ENCODE results near the gene ARHGEF10L. TPM values are rescaled to one million over a fixed set of nuclear protein-coding genes. Genes with fewer than 3 reads are reported as not detected.
A peak's percentile ranks its signal among the peaks of the same experiment; 100 is the strongest.

The ARHGEF10L gene
- total RNA-seq, 1 donor from 2014 or later = 49.4 TPM

- DNase-seq (ENCODE audit: low read depth) = no peak
Measured at GRCh38 chr1:17550729-17551584, 11.5 kb downstream of the ARHGEF10L start.

- DNase-seq (ENCODE audit: low read depth) = peak; percentile 86
Measured at GRCh38 chr1:17551755-17552234, 12.3 kb downstream of the ARHGEF10L start.

GRCh38 chr1:17553975-17554700 is 14.6 kb downstream of the ARHGEF10L start:
- peak; percentile 53 for DNase-seq (ENCODE audit: low read depth)

DNA sequence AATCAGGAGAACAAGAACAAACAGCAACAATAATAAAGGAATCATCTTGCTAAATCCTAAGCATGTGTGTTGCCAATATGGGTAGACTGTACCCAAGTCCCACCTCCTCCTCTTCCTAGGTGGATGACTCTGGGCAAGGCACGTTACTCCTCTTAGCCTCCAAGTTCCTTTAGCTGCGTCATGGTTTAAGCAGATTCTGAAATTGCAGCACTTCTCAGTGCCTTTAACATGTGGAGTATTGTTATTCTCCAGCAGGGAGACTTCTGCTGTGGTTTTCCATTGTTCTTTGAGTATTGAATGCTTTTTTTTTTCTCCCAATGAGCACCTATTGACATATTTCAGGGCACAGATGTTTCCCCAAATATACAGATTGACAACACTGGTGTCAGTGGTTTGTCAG is 15.5 kb downstream of the ARHGEF10L start:
- no peak for DNase-seq (ENCODE audit: low read depth)

DNA sequence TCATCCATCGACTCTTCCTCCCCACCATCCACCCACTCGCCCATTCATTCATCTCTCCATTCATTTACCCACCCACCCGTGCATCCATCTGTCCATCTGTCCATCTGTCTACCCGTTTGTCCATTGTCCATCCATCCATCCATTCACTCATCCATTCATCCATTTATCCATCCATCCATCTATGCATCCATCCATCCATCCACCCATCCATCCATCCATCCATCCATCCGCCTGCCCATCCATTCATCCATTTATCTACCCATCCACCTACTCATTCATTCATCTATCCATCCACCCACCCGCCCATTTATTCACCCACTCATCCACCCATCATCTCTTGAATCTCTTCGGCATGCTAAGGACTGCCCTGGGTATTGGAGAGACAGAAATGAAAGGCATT is 18.5 kb downstream of the ARHGEF10L start:
- DNase-seq (ENCODE audit: low read depth) = no peak

GRCh38 chr1:17558541-17558940 is 19.0 kb downstream of the ARHGEF10L start:
- no peak for DNase-seq (ENCODE audit: low read depth)

DNA sequence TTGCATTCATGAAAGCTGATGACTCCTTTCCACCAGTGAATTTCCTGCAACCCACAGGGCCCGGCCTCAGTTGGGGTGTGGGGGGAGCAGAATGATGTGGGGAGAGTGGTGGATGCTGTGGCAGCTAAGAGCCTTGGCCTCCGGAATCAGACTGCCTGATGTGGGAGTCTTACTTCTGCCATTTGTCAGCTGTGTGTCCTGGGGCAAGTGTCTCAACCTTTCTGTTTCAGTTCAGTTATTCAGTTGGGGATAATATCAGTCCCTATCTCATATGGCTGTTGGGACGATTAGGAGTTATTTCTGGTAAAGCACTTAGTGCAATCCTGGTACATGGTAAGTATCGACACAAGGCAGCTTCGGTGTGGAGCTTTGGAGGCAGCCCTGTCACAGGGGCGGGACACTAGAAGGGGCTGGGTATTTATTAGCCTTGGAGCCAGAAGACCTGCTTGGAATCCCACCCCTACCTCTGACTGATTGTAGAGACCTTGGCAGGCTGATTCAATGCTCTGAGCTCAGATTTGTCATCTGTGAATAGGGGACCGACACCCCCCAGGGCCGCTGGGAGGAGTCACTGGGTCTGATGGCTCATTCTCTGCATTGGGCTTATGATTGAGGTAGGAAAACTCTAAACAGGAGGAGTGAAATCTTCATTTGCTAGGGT is 19.6 kb downstream of the ARHGEF10L start:
- no peak for DNase-seq (ENCODE audit: low read depth)

GRCh38 chr1:17559615-17560419 is 20.3 kb downstream of the ARHGEF10L start:
- DNase-seq (ENCODE audit: low read depth) = no peak

DNA sequence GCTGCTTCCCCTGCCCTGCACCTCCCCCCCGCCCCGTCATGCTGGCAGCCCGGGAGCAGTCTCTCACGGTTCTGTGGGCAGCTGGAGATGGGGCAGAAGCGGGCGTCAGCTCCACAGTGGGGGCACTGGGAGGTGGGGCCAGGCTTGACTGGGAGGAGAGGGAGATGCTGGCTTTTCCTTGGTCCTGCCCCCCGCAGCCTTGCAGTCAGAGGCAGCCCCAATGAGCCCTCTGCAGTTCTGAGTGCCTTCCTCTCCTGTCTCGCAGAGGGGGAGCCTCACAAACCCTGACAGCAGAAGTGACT is 21.7 kb downstream of the ARHGEF10L start:
- peak; percentile 47 for DNase-seq (ENCODE audit: low read depth)

DNA sequence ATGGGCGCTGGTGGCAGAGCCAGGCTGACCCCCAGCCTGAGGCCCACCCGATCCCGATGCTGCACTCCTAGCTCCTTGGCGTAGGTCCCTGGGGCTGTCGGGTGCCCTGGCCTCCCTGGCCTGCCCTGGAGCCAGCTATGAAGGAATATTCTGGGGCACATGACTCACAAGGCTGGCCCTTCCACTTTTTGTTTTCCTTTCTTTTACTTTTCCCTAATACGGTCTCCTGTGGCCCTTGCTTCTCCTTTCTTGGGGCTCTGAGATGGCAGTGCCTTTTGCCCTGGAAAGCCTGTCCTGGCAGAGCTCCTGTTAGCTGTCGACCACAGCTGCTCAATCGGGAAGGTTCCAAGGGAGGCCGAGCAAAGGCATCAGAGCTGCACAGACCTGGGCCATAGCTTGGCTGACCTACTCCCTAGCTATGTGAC is 22.1 kb downstream of the ARHGEF10L start:
- peak; percentile 69 for DNase-seq (ENCODE audit: low read depth)

- no peak for DNase-seq (ENCODE audit: low read depth)
Measured at GRCh38 chr1:17562375-17562774, 22.9 kb downstream of the ARHGEF10L start.

DNA sequence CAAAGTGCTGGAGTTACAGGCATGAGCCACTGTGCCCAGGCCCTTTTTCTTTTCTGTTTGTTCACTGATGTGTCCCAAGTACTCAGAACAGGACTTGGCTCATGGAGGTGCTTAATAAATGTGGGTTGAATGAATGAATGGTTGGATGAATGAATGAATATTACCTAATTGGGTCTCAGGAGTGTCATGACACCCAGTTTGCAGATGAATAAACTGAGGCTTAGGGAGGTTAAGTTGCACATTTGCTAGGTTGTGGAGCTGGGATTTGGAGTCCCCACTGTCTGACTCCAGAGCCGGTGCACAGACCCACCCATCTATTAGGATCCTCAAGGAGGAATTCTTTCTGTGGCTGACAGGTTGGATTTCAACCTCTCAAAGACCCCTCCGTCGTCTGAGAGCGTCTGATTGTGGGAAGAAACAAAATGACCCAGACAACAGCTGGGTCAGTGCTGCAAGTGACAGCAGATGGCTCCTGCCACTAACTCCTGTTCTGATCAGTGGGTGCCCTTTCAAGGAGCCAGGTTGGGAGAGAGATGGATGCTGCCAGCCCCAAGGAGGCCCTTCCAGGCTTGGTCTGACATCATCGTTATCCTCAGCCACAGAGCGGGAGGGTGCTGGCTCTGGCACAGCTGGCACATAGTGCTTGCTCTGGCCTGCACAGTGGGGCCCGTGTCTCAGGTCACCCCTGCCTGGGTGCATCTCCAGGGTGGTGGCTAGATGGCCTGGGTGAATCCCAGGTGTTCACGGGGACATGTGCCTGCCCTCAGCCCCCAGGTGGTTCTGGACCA is 24.2 kb downstream of the ARHGEF10L start:
- peak; percentile 34 for DNase-seq (ENCODE audit: low read depth)

DNA sequence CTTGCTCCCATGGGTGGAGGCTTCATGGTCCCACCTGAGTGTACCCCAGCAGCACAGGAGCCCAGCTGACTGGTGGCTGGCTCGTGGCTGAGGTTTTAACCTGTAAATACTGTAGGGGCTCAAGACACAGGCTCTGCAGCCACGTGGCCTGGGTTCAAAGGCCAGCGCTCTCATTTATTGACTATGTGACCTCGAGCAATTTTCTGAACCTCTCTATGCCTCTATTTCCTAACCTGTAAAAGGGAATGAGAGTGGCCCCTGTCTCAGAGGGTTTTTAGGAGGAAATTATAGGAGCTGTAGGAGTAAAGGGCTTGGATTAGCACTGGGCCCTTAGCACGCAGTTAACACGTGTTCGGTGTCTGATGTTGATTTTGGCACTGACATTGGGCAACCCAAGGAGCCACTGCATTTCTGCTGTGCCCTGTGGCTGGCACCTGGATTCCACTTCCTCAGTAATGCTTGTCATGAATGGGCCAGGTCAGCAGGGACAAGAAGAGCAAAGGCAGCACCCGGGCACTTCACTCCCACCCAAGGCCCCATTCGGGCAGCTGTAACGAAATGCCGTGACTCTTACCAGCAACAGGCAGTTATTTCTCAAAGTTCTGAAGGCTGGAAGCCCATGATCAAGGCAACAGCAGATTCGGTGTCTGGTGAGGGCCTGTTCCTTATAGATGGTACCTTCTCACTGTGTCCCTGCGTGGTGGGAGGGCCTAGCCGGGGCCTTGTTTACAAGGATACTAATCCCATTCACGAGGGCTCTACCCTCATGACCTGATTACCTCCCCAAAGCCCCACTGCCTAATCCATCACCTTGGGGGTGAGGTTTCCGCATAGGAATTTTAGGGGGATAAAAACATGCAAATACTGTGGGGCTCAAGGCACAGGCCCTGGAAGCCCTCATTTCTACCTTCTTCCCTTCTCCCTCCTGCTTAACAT is 25.2 kb downstream of the ARHGEF10L start:
- DNase-seq (ENCODE audit: low read depth) = no peak

DNA sequence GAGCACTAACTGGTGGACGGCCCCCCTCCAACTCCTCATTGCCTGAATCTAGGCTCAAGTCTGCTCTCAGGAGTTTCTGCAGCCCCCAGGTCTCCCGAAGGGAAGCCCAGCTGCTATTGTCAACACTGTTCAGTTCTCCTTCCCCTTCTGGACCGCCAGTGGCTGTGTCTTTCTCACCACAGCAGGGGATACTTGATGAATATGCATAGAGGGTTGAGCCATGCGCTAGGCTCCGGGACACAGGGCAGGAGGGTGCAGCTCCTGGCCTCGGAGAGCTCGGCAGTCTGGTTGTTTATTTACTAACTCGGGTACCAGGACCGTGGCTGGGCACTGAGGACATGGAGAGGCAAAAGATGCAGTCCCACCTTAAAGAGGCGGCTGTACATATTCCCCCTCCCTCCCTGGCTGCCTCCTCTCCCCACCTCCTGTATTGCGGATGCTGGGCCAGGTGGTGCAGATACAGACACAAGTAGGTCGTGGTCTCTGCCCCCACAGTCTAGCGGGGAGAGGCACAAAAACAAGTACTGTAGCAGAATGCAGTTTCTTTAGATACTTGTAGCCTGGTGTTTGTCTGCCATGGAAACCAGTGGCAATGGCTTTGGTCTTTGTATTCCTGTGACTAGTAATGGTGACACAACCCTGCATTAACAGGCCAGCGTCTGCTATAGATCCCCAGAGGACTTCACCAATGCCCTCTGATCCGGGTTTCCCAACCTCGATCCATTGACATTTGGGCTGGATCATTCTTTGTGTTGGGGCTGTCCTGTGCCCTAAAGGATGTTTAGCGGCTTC is 26.2 kb downstream of the ARHGEF10L start:
- no peak for DNase-seq (ENCODE audit: low read depth)

DNA sequence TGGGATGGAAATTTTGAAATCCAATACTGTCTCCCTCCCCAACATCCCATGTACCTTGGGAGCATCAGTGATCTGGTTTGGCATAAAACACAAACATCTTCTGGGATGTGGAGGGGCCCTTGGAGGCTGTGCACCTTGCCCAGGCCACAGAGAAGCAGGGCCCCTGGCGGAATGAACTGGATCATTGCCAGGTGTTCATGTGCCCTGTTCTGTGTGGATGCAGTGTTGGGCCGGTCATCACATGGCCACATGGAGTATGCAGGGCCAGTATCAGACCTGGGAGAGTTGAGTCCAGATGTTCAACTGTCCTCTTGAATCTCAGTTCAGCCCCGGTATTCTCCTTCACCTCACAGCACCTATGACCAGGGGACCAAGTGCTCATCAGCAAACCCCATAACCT is 26.9 kb downstream of the ARHGEF10L start:
- no peak for DNase-seq (ENCODE audit: low read depth)

- DNase-seq (ENCODE audit: low read depth) = no peak
Measured at GRCh38 chr1:17566892-17567291, 27.4 kb downstream of the ARHGEF10L start.

GRCh38 chr1:17567582-17567981 is 28.1 kb downstream of the ARHGEF10L start:
- no peak for DNase-seq (ENCODE audit: low read depth)

Measured in myocyte (in vitro differentiated cells).